IPS DF 6.9 (cell line): ENCODE results near the gene TACR2.

Source experiments
- DNase-seq: peaks from one replicate; pipeline ENCODE4 v3.0.0-alpha.2; 2013; ENCODE audit warnings: low read depth, low spot score
- H3K27ac ChIP-seq: one replicate; pipeline ENCODE4 v1.5.1; 2013; ENCODE audit warnings: low read length, control low read depth
- H3K27me3 ChIP-seq: 2 replicates; pipeline ENCODE4 v1.6.1; 2013; ENCODE audit warnings: mild to moderate bottlenecking, low read length; ENCODE audit not compliant: control insufficient read depth, insufficient read depth
- H3K36me3 ChIP-seq: 2 replicates; pipeline ENCODE4 v1.6.1; 2013; ENCODE audit warnings: low read length; ENCODE audit not compliant: control insufficient read depth, insufficient read depth
- H3K4me1 ChIP-seq: 2 replicates; pipeline ENCODE4 v1.6.1; 2013; ENCODE audit warnings: low read length; ENCODE audit not compliant: control insufficient read depth, insufficient read depth
- H3K4me3 ChIP-seq: 2 replicates; pipeline ENCODE4 v1.5.1; 2013; ENCODE audit warnings: mild to moderate bottlenecking, low read length
- H3K9me3 ChIP-seq: 2 replicates; pipeline ENCODE4 v1.6.1; 2013; ENCODE audit warnings: low read length, inconsistent platforms; ENCODE audit not compliant: control insufficient read depth, insufficient read depth
- WGBS: extraction: QIAGEN DNeasy Blood & Tissue Kit; methylation state at CpG from one replicate; pipeline ENCODE4 v1.1.7; 2013; ENCODE audit warnings: mixed read lengths, missing lambda C conversion rate; ENCODE audit not compliant: insufficient read length, insufficient coverage; 5-methylcytosine and 5-hydroxymethylcytosine counted together

The TACR2 gene

GRCh38 chr10:69459101-69459790 is 42.5 kb upstream of the TACR2 start:
- Histone ChIP-seq H3K36me3 (no peaks in the 10 kb centered on the region), H3K9me3 (no peaks in the 10 kb centered on the region), H3K27ac (no peak overlapping the region), H3K4me3 (no peak overlapping the region), H3K27me3 (no peaks in the 10 kb centered on the region), H3K4me1 (no peaks in the 10 kb centered on the region; the same call in 1 of the 2 replicates)
- DNase-seq = no peak
- no CpG with 5 or more reads among the region's 8 CpGs for WGBS

GRCh38 chr10:69458430-69459100 is 41.8 kb upstream of the TACR2 start:
- no peaks in the 10 kb centered on the region; the same call in 1 of the 2 replicates for H3K27me3 ChIP-seq
- no peak overlapping the region for H3K27ac ChIP-seq
- no peaks in the 10 kb centered on the region; the same call in 1 of the 2 replicates for H3K4me1 ChIP-seq
- no CpG with 5 or more reads among the region's 10 CpGs for WGBS
- no peaks in the 10 kb centered on the region for H3K9me3 ChIP-seq
- no peak overlapping the region for H3K4me3 ChIP-seq
- no peak for DNase-seq
- H3K36me3 ChIP-seq = no peaks in the 10 kb centered on the region

GRCh38 chr10:69457771-69458237 is 41.1 kb upstream of the TACR2 start:
- no CpG with 5 or more reads among the region's 5 CpGs for WGBS
- Histone ChIP-seq H3K9me3 (no peaks in the 10 kb centered on the region), H3K36me3 (no peaks in the 10 kb centered on the region), H3K27me3 (no peaks in the 10 kb centered on the region; the same call in 1 of the 2 replicates), H3K4me1 (no peaks in the 10 kb centered on the region; the same call in 1 of the 2 replicates), H3K4me3 (no peak overlapping the region), H3K27ac (no peak overlapping the region)
- no peak for DNase-seq

GRCh38 chr10:69456880-69457693 is 40.4 kb upstream of the TACR2 start:
- Histone ChIP-seq H3K27me3 (peaks cover 6% of the 10 kb centered on the region), H3K36me3 (no peaks in the 10 kb centered on the region), H3K9me3 (no peaks in the 10 kb centered on the region), H3K4me1 (peaks cover under 1% of the 10 kb centered on the region), H3K27ac (no peak overlapping the region), H3K4me3 (no peak overlapping the region)
- no peak for DNase-seq
- WGBS = no CpG with 5 or more reads among the region's 8 CpGs

GRCh38 chr10:69455006-69455763 is 38.5 kb upstream of the TACR2 start:
- WGBS = no CpG with 5 or more reads among the region's 10 CpGs
- Histone ChIP-seq H3K9me3 (no peaks in the 10 kb centered on the region), H3K36me3 (no peaks in the 10 kb centered on the region), H3K27me3 (peaks cover 9% of the 10 kb centered on the region), H3K4me3 (no peak overlapping the region), H3K27ac (no peak overlapping the region), H3K4me1 (peaks cover 6% of the 10 kb centered on the region)
- no peak for DNase-seq

- no peak overlapping the region for H3K27ac ChIP-seq
- peaks cover 6% of the 10 kb centered on the region for H3K4me1 ChIP-seq
- H3K9me3 ChIP-seq = no peaks in the 10 kb centered on the region
- peaks cover 9% of the 10 kb centered on the region for H3K27me3 ChIP-seq
- no peaks in the 10 kb centered on the region for H3K36me3 ChIP-seq
- H3K4me3 ChIP-seq = no peak overlapping the region
- no peak for DNase-seq
Observed at GRCh38 chr10:69453795-69454194, 37.1 kb upstream of the TACR2 start.

GRCh38 chr10:69452676-69453415 is 36.1 kb upstream of the TACR2 start:
- no peaks in the 10 kb centered on the region for H3K36me3 ChIP-seq
- DNase-seq = no peak
- no peak overlapping the region for H3K27ac ChIP-seq
- no CpG with 5 or more reads among the region's 6 CpGs for WGBS
- no peaks in the 10 kb centered on the region for H3K9me3 ChIP-seq
- peaks cover 12% of the 10 kb centered on the region for H3K27me3 ChIP-seq
- no peak overlapping the region for H3K4me3 ChIP-seq
- H3K4me1 ChIP-seq = peaks cover 6% of the 10 kb centered on the region

- no peaks in the 10 kb centered on the region for H3K9me3 ChIP-seq
- H3K4me3 ChIP-seq = peak overlapping the region; percentile 79
- H3K36me3 ChIP-seq = no peaks in the 10 kb centered on the region
- no CpG with 5 or more reads among the region's 38 CpGs for WGBS
- peaks cover 6% of the 10 kb centered on the region for H3K4me1 ChIP-seq
- no peak for DNase-seq
- peaks cover 12% of the 10 kb centered on the region for H3K27me3 ChIP-seq
- H3K27ac ChIP-seq = no peak overlapping the region
Observed at GRCh38 chr10:69451784-69452251, 35.1 kb upstream of the TACR2 start.

GRCh38 chr10:69451209-69451783 is 34.6 kb upstream of the TACR2 start, which contains the start of gene TSPAN15:
TSS of gene TSPAN15 (plus strand) at chr10:69451465. CDS start at chr10:69451595, 130 bp downstream.
- peaks cover 12% of the 10 kb centered on the region for H3K27me3 ChIP-seq
- WGBS = no CpG with 5 or more reads among the region's 45 CpGs

More at GRCh38 chr10:69451209-69451783, 34.6 kb upstream of the TACR2 start, which contains the start of gene TSPAN15:
- DNase-seq = peak; percentile 88
- H3K4me1 ChIP-seq = peaks cover 6% of the 10 kb centered on the region
- H3K9me3 ChIP-seq = no peaks in the 10 kb centered on the region
- H3K27ac ChIP-seq = no peak within 1 kb of the TSS
- H3K36me3 ChIP-seq = no peaks in the 10 kb centered on the region
- H3K4me3 ChIP-seq = peak within 1 kb of the TSS; percentile 79
